GM18508 (cell line): ENCODE data around the gene ADCY7.

ENCODE experiments used
- ATAC-seq: cut with Tn5 transposase; IDR thresholded peaks from one replicate; pipeline ENCODE4 v1.9.1; 2021; ENCODE audit warnings: moderate number of reproducible peaks; ENCODE audit not compliant: insufficient read depth, unreplicated experiment

Gene ADCY7

DNA sequence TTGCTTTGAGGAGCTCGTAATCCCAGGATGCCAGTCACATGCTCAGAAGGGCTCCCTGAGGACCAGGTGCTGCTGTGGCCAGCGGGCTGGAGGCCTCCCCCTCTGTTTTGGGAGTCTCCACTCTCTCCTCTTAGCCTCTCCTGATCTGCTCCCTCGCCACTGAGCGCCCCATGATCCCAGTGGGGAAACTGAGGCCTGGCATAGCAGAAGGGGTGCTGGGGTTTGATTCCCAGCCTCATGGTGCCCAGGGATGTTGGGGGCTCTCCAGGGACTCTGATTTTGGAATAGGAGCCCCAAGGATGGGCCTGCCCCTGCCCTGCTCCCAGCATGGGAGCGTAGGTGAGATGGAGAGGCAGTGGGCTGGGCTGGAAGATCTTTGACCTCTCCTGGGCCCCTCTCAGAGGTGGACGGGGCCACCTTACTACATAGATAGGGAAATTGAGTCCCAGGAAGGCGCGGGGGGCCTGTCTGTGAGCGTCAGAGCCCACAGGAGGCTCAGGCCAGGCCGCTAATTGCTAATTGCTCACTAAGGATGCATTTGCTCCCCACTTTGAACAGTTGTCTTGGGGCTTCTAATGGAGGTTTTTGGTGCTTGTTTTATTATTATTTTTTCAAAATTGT is 525 bp upstream of the ADCY7 start:
- no peak for ATAC-seq

DNA sequence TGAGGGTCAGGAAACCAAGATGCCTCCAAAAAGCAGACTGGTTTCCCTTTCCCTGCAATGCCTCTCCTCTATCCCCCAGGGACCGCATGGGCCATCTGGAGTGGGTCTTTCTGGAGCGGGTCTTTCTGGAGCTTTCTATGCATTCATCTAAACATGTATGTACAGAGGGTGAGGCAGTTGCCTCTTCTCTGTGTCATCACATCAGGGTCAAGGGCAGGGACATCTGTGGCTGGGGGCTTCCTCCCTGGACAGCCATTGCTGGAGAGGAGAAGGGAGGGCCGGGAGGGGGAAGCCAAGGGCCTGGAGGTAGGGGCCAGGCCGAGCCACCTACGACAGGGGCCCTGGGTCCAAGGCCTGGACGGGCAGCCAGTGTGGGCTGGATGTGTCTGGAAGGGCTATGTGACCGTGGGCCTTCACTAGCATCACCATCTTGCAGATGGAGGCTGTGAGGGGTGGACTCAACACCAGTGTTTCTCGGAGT is 840 bp downstream of the ADCY7 start:
- no peak for ATAC-seq

DNA sequence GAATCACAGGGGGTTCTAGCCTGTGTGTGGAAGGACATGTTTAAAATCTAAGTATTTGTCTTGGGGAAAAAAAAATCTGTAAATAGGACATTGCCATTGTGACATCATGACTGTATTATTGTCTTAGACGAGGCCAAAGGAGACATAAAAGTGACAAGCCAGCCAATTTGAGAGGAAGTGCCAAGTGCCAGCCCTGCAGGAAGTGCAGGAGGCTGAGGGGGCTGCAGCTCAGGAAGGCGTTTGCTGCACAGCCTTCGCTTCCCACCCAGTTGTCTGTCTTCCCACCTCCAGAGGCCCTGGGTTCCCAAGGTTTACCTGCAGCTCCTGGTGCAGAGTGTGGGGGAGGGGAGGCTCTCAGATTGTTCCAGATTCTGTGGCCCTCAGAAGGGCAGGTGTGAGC is 1.3 kb downstream of the ADCY7 start:
- no peak for ATAC-seq

GRCh38 chr16:50268352-50268751 is 2.0 kb downstream of the ADCY7 start:
- ATAC-seq = no peak

DNA sequence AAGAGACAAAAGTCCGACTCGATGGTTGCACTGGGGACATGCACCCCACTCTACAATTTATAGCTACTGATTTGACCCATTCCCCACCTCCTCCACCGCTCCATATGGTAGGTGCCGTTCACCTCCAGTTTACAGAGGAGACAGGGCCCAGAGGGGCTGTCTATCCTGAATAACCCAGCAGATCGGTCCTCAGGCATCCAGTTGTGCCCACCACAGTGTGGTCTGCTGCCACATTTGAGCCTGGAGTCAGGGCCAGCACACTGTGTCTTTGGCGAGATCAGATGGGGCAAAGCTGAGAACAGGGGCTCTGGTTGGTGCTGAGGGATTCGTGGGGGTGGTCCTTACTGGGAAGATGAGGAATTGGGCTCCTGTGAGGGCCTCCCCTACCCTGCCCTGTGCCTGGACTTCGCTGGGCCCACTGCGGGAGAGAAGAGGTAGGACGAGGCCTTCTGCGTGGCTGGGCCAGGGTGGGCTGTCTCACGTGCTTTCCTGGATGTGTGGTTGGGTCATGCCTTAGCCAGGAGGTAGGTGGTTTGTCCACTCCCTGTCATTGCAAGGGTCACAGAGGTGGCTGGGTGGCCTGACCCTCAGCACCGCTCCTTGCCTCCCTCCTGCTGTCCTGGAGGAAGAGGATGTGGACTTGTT is 2.8 kb downstream of the ADCY7 start:
- ATAC-seq = no peak

DNA sequence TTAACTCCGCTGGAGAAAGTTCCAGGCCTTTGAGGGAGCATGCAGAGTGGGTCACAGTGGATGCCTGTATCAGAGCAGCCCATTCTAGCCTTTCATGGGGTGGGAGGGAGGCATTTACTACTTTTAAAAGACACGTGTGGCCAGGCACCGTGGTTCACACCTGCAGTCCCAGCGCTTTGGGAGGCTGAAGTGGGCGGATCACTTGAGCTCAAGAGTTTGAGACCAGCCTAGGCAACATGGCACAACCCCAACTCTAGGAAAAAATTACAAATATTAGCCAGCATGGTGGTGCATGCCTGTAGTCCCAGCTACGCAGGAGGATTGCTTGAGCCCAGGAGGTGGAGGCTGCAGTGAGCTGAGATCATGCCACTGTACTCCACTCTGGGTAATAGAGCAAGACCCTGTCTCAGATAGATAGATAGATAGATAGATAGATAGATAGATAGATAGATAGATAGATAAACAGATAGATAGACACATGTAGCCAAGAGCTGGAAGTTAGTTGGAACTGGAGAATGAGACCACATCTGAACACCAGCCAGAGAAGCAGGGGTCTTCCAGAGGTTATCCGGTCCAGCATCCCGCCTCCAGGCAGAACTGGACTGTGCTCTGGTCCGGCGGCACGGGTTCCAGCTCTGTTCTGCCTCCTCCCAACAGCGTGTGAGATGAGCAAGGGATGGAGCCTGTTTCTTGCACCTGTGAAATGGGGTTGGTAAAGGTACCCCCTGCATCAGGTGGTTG is 3.6 kb downstream of the ADCY7 start:
- no peak for ATAC-seq

DNA sequence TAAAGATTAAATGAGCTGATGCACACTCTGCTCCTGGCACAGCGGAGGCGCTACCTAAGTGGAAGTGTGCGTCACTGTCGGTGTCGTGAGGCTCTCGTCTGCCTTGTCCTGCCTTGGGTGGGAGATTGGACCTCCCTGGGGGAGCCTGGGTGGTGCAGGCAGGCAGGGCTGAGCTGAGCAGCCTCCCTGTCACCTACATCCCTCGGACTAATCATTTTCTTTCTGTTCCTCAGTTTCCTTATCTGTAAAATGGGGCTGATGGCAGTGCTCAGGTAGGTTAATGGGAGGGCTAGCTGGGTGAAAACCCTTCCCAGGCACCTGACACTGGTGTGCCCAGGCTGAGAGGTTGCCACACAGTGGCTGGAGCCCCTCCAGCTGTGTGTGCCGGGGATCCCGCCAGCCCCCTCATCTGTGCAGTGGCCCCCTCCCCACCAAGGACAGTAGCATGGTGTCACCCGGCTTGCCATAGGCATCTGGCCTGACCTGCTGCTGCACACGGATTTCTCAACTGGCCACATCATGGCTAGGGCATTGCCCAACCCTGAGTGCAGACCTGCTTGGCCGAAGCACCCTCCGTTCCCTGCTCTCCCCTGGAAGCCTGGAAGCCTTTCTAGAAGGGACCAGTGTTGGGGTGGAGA is 4.3 kb downstream of the ADCY7 start:
- no peak for ATAC-seq

DNA sequence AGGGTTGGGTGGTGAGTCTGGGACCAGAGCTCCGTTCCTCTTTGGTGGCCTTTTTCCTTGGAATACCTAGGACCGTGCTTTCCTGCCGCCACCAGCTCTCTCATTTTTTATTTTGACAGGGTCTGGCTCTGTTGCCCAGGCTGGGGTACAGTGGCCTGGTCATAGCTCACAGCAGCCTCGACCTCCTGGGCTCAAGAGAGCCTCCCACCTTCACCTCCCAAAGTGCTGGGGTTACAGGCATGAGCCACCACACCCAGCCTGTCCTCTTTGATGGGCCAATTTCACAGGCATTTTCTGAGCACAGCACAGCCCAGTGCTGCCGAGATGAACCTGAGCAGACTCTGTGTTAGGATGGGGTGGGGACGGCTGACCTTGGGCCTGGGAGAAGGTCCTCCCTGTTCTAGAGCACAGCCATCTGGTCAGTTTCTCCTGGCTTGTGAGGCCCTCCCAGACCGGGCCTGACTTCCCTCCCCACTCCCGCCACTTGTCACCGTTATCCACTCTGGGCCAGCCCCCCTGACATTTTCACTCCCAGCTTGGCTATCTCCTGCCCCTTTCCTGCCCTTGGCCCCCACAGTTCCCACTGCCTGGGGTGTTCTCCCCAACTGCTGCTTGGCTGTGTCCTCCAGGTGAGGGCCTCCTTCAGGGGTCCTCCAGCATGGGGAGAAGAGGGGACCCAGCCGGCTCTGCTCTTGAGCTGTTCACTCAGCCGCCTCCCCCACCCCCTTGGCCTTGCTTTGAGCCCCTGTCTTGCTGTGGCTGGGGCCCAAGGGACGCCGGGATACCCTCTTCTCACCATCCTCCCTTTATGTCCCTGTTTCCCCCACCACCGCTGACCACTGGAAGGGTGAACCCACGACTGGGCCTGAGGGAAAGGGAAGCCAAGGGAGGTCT is 5.0 kb downstream of the ADCY7 start:
- no peak for ATAC-seq

GRCh38 chr16:50272111-50272571 is 5.8 kb downstream of the ADCY7 start:
- ATAC-seq = no peak

- no peak for ATAC-seq
These were observed 6.5 kb downstream of the ADCY7 start for GRCh38 chr16:50272687-50273381.

GRCh38 chr16:50273382-50273690 is 7.0 kb downstream of the ADCY7 start:
- ATAC-seq = no peak

DNA sequence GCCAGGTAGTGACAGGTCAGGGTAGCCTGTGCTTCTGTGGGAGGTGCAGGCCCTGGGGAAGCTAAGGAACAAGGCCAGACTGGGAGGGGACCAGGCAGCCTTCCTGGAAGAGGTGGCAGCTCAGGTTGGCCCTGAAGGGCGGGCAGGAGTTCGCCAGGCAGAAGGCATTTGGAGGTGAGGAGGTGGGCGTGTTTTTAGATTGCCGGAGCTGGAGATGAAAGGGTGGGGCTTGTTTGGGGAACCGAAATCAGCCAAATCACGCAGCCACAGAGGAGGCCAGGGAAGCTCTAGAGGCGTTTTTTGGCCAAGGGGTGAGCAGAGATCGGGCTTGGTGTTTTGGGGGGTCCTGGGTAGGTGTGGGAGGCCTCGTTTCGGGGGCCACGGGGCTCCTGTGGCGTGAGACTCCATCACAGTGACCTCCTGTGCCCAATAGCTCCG is 7.6 kb downstream of the ADCY7 start:
- no peak for ATAC-seq

DNA sequence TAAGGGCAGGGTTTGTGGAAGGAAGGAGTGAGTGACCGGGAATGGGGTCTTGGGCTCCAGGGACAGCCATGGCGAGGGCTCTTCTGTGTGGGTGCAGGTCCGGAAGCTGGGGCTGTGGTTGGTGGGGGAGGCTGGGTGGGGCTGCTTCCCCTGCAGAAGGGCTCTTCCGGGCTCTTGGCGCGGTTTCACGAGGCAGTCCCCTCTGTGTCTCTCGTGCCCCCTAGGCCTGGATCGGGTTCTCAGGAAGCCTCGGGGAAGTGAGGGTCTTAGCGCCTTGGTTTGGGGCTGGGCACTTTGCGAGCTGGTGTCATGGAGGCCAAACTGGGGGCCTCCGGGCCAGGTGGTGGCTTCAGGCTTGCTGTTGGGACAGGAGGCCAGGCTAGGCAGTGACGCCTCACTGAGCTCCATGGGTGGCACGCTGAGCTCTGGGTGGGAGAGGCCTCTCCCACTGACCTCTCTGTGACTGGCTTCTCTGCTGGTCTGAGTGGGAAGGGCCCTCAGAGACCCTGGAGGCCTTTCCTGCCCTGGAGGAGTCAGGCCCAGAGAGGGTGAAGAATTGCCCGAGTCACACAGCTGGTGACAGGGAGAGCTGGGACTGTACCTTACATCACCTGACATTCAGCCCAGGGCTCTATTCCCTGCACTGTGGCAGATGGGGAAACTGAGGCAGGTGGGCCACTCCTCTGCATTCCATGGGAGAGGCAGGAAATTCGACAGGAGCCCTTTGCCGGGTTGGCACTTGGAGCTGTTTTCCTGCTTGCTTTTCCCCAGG is 8.2 kb downstream of the ADCY7 start:
- ATAC-seq = no peak

DNA sequence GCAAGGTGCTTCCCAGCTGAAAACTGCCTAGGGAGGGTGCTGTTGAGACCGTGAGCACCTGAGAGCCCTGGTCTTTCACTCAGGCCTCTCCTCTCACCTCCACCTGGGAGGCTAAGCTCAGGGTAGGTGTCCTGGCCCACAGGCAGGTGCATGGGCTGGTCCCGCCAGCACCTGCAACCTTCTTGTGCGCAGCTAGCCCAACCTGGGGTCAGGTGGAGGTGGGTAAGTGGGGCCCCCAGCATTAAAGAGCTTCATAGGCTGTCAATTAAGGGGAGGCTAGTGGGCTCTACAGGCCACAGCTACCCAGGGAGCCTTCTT is 8.7 kb downstream of the ADCY7 start:
- no peak for ATAC-seq

GRCh38 chr16:50275428-50276325 is 9.3 kb downstream of the ADCY7 start:
- no peak for ATAC-seq

GRCh38 chr16:50276326-50276640 is 9.9 kb downstream of the ADCY7 start:
- ATAC-seq = no peak

GRCh38 chr16:50276801-50277555 is 10.6 kb downstream of the ADCY7 start:
- no peak for ATAC-seq
